Stimulated activated CD4-positive, alpha-beta T cell treated with anti-CD3 and anti-CD28 coated beads, Interleukin-12 subunit alpha, Interleukin-12 subunit beta, amount 100 ng/mL, for 24 hours (primary cell): ENCODE measurements around the gene KCP.

ENCODE experiments used
- DNase-seq, 2 experiments: peaks; one replicate each; pipeline ENCODE4 v3.0.0-alpha.2; 2020; ENCODE audit warnings: low read depth in 2 of 2

Gene KCP

GRCh38 chr7:128939075-128939860, 28.8 kb upstream of the KCP start:
- no peak for DNase-seq

- no peak for DNase-seq
Observed at GRCh38 chr7:128938544-128939074, 28.1 kb upstream of the KCP start.

GRCh38 chr7:128937647-128938543, 27.4 kb upstream of the KCP start, which contains the start of gene IRF5:
Gene IRF5, plus strand, starts transcription at chr7:128937927. Its CDS starts 4,155 bp downstream, at chr7:128942082.
- DNase-seq, result no peak

GRCh38 chr7:128937271-128937646, 26.8 kb upstream of the KCP start:
- DNase-seq, result no peak

GRCh38 chr7:128936798-128937197, 26.3 kb upstream of the KCP start:
- no peak for DNase-seq

- DNase-seq, result no peak
Observed at GRCh38 chr7:128935342-128935730, 24.8 kb upstream of the KCP start.

- DNase-seq, result no peak
Observed at GRCh38 chr7:128934361-128935341, 24.1 kb upstream of the KCP start.

GRCh38 chr7:128933180-128933891, 22.8 kb upstream of the KCP start:
- no peak for DNase-seq

GRCh38 chr7:128932862-128933179, 22.3 kb upstream of the KCP start:
- no peak for DNase-seq

- no peak for DNase-seq
Observed at GRCh38 chr7:128931965-128932861, 21.7 kb upstream of the KCP start.

GRCh38 chr7:128931190-128931798, 20.8 kb upstream of the KCP start:
- no peak for DNase-seq

- no peak for DNase-seq
Observed at GRCh38 chr7:128928882-128929788, 18.6 kb upstream of the KCP start.

GRCh38 chr7:128928159-128928813, 17.8 kb upstream of the KCP start:
- no peak for DNase-seq

- DNase-seq, result no peak
Observed at GRCh38 chr7:128924707-128925588, 14.4 kb upstream of the KCP start.

- DNase-seq, result no peak
Observed at GRCh38 chr7:128923411-128923800, 12.9 kb upstream of the KCP start.

GRCh38 chr7:128922496-128923410, 12.2 kb upstream of the KCP start:
- DNase-seq, result no peak
